ACC112 (cell line): ENCODE results near the gene IFTAP.

Experiments
- H2AFZ ChIP-seq: fragments of 200-600 bp; sonication (generic); one replicate; pipeline ENCODE4 v1.6.0; 2017; ENCODE audit warnings: antibody characterized with exemption, low read length; ENCODE audit not compliant: unreplicated experiment
- H3K27ac ChIP-seq: fragments of 200-600 bp; sonication (generic); 2 replicates; pipeline ENCODE4 v1.5.1; 2014; ENCODE audit warnings: low read depth, mild to moderate bottlenecking, antibody characterized with exemption, low read length, moderate library complexity
- H3K27me3 ChIP-seq: fragments of 200-600 bp; sonication (generic); 2 replicates; pipeline ENCODE4 v1.6.1; 2014; ENCODE audit warnings: mild to moderate bottlenecking, antibody characterized with exemption, low read length, moderate library complexity, mixed read lengths; ENCODE audit not compliant: insufficient read depth
- H3K36me3 ChIP-seq: fragments of 200-600 bp; sonication (generic); 2 replicates; pipeline ENCODE4 v1.6.1; 2016; ENCODE audit warnings: mild to moderate bottlenecking, antibody characterized with exemption, low read length, moderate library complexity, mixed read lengths; ENCODE audit not compliant: insufficient read depth
- H3K4me1 ChIP-seq: fragments of 200-600 bp; sonication (generic); one replicate; pipeline ENCODE4 v1.6.1; 2016; ENCODE audit warnings: low read length, mixed read lengths; ENCODE audit not compliant: insufficient read depth, unreplicated experiment, control insufficient read depth
- H3K4me3 ChIP-seq: fragments of 200-600 bp; sonication (generic); 2 replicates; pipeline ENCODE4 v1.5.1; 2014; ENCODE audit warnings: mild to moderate bottlenecking, low read depth, low read length
- H3K79me2 ChIP-seq: fragments of 200-600 bp; sonication (generic); one replicate; pipeline ENCODE4 v1.6.0; 2016; ENCODE audit warnings: low read length; ENCODE audit not compliant: control insufficient read depth, unreplicated experiment, insufficient read depth

IFTAP gene

DNA sequence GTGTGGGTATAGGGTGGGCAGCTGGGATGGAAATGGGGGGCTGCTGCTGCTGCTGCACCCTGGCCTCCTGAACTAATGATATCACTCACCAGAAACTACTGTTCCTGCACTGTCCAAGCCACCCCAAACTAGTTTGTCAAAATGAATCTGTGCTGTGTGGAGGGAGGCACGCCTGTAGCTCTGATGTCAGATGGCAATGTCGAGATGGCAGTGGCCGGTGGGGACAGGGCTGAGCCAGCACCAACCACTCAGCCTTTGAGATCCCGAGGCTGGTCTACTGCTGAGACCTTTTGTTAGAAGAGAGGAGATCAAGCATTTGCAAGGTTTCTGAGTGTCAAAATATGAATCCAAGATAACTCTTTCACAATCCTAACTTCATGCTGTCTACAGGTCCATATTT lies 25.2 kb upstream of the IFTAP start:
- H2AFZ ChIP-seq = no peak overlapping the region
- no peak overlapping the region for H3K27ac ChIP-seq
- H3K27me3 ChIP-seq = peaks cover 95% of the 10 kb centered on the region
- no peaks in the 10 kb centered on the region for H3K36me3 ChIP-seq
- H3K79me2 ChIP-seq = no peaks in the 10 kb centered on the region
- no peak overlapping the region for H3K4me3 ChIP-seq
- H3K4me1 ChIP-seq = no peaks in the 10 kb centered on the region

DNA sequence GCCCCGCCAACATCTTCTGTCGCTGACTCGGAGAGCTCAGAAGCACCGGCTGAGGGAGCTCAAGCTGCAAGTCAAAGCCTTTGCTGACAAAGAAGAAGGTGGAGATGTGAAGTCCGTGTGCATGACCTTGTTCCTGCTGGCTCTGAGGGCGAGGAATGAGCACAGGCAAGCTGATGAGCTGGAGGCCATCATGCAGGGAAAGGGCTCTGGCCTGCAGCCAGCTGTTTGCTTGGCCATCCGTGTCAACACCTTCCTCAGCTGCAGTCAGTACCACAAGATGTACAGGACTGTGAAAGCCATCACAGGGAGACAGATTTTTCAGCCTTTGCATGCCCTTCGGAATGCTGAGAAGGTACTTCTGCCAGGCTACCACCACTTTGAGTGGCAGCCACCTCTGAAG lies 19.8 kb upstream of the IFTAP start:
- Histone ChIP-seq H3K79me2 (no peaks in the 10 kb centered on the region), H2AFZ (no peak overlapping the region), H3K36me3 (no peaks in the 10 kb centered on the region), H3K4me3 (no peak overlapping the region), H3K27me3 (peaks cover 90% of the 10 kb centered on the region), H3K4me1 (no peaks in the 10 kb centered on the region), H3K27ac (no peak overlapping the region)

DNA sequence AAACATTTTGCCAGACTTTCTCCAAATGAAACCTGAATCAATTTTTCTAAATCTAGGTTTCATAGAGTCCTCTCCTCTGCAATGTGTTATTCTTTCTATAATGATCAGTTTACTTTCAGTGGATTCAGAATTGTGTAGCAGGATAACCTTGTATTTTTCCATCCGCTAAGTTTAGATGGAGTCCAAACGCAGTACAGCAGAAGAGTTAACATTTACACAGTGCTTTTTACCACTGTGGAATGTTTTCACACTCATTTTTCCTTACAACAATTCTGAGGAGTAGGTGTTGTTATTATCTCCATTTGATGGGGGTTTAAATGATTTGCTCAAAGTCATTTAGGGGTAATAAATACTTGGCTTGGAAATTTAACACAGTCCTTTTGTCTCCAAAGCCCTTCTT lies 16.9 kb upstream of the IFTAP start:
- no peaks in the 10 kb centered on the region for H3K79me2 ChIP-seq
- no peak overlapping the region for H3K4me3 ChIP-seq
- H3K36me3 ChIP-seq = no peaks in the 10 kb centered on the region
- H3K4me1 ChIP-seq = no peaks in the 10 kb centered on the region
- H2AFZ ChIP-seq = no peak overlapping the region
- H3K27ac ChIP-seq = no peak overlapping the region
- peaks cover 82% of the 10 kb centered on the region for H3K27me3 ChIP-seq

DNA sequence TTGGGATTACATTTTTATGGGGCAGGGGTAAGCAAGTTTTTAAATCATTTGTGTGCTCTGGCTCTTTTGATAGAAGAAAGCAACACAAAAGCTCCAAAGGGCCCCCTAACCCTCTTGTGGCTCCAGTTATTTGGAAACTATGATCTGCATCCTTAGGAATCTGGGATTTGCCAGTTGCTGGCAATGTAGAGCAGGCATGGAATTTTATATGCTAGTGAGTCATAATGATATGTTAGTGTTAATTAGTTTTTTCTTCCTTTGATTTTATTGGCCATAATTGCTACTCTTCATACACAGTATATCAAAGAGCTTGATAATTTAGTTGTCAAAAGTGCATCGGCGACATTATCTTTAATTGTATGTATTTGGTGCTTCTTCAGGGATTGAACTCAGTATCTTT lies 16.4 kb upstream of the IFTAP start:
- H3K79me2 ChIP-seq = no peaks in the 10 kb centered on the region
- no peak overlapping the region for H3K27ac ChIP-seq
- H3K4me1 ChIP-seq = no peaks in the 10 kb centered on the region
- H2AFZ ChIP-seq = no peak overlapping the region
- H3K36me3 ChIP-seq = no peaks in the 10 kb centered on the region
- H3K27me3 ChIP-seq = peaks cover 80% of the 10 kb centered on the region
- H3K4me3 ChIP-seq = no peak overlapping the region

DNA sequence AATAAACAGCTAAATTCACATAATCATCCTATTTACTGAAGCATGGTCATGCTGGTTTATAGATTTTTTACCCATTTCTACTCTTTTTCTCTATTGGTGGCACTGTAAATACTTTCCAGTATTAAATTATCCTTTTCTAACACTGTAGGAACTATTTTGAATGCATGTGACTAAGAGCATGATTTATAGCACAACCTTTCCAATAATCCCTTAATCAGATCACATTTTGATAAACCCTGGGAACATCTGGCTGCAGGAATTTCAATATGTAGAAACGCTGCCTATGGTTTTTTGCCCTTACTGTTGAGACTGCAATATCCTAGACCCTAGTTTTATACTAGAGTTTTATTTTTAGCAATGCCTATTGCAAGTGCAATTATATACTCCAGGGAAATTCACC lies 15.8 kb upstream of the IFTAP start:
- Histone ChIP-seq H3K4me3 (no peak overlapping the region), H3K36me3 (no peaks in the 10 kb centered on the region), H3K4me1 (no peaks in the 10 kb centered on the region), H2AFZ (no peak overlapping the region), H3K27me3 (peaks cover 81% of the 10 kb centered on the region), H3K27ac (no peak overlapping the region), H3K79me2 (no peaks in the 10 kb centered on the region)

DNA sequence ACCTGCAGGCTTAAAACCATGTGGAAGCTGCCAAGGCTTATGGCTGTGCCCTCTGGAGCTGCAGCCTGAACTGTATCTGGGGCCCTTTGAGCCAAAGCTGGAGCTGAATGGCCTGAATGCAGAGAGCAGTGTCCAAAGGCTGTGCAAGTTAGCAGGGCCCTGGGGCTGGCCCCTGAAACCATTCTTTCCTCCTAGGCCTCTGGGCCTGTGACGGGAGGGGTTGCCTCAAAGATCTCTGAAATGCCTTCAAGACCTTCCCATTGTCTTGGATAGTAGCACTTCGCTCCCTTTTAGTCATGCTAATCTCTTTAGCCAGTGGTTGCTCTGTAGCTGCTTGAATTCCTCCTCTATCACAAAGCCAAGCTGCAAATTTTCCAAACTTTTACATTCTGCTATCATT lies 12.8 kb upstream of the IFTAP start:
- Histone ChIP-seq H2AFZ (no peak overlapping the region), H3K27ac (no peak overlapping the region), H3K27me3 (peaks cover 79% of the 10 kb centered on the region), H3K79me2 (no peaks in the 10 kb centered on the region), H3K36me3 (no peaks in the 10 kb centered on the region), H3K4me3 (no peak overlapping the region), H3K4me1 (no peaks in the 10 kb centered on the region)

DNA sequence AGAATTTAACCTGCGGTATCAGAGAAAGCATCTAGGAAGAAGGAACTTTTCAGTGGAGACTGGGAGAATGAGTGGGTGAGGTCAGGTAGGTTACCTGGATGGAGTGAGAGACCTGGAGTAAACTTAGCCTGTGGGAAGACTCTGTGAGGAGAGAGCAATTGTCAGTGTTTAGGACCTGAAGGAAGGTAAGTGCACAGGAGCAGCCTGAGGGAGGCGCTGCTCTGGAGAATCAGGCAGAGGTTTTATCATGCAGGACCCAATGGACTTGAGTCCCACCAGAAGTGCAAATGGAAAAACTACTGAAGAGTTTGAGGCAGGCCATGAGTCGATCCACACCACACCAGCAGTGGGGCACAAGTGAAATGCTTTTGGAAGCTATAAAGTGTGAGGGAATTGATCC lies 10.6 kb upstream of the IFTAP start:
- no peaks in the 10 kb centered on the region for H3K4me1 ChIP-seq
- H3K27me3 ChIP-seq = peaks cover 83% of the 10 kb centered on the region
- H2AFZ ChIP-seq = no peak overlapping the region
- H3K79me2 ChIP-seq = no peaks in the 10 kb centered on the region
- no peaks in the 10 kb centered on the region for H3K36me3 ChIP-seq
- no peak overlapping the region for H3K27ac ChIP-seq
- H3K4me3 ChIP-seq = no peak overlapping the region

DNA sequence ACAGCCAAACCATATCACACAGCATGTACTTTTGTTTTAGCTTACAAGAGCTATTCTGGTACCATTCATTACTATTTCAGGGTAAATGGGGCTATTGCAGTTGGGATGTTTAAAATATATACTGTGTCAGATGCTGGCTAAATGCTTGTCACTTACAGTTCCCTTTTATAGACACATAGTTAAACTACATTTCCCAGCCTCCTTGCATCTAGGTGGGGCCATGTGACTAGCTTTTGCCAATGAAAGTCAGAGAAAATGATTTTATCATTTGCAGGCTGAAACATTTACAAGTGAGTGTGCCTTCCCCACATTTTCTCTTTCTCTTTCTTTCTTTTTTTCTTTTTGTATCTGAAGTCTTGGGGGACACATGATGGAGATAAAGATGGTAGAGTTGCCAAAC lies 7.8 kb upstream of the IFTAP start:
- no peaks in the 10 kb centered on the region for H3K4me1 ChIP-seq
- H3K36me3 ChIP-seq = no peaks in the 10 kb centered on the region
- no peak overlapping the region for H3K4me3 ChIP-seq
- peaks cover 91% of the 10 kb centered on the region for H3K27me3 ChIP-seq
- H3K79me2 ChIP-seq = no peaks in the 10 kb centered on the region
- no peak overlapping the region for H3K27ac ChIP-seq
- H2AFZ ChIP-seq = no peak overlapping the region

DNA sequence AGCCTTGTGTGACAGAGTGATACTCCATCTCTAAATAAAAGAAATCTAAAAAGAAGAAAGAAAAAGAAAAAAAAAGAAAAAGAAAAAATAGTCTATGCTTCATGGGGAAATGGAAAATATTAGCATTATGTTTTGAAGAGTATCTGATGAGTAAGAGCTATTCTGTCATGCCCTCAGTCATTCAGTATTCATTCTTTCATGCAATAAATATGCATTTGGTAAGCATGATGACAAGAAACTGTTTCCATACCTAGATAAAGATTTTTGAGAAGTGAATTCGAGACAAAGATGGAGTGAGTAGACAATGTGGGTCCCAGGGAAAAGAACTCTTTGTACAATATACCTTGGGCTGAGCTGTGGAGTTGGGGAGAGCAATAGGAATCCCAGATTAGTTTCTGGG lies 6.2 kb upstream of the IFTAP start:
- Histone ChIP-seq H3K4me1 (no peaks in the 10 kb centered on the region), H3K36me3 (no peaks in the 10 kb centered on the region), H3K27ac (no peak overlapping the region), H3K79me2 (no peaks in the 10 kb centered on the region), H3K27me3 (peaks cover 92% of the 10 kb centered on the region), H3K4me3 (no peak overlapping the region), H2AFZ (no peak overlapping the region)

DNA sequence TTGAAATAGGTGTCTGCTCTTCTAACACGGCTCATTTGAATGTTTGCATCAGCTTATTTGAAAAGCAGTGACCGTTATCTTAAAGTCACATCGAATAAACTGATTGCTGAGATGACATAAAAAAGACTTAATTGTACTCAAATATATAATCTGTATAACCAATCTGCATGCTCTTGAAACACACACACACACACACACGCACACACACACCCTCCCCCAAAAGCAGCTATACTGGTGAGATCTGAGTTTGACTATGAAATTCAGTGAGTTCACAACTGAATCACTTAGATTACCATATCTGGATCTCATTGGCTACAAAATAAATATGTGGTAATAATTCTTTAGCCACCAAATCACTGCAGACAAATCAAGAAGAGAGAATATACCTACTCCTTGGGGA lies 3.8 kb upstream of the IFTAP start:
- no peak overlapping the region for H3K27ac ChIP-seq
- H2AFZ ChIP-seq = no peak overlapping the region
- H3K27me3 ChIP-seq = peaks cover 71% of the 10 kb centered on the region
- no peaks in the 10 kb centered on the region for H3K4me1 ChIP-seq
- H3K4me3 ChIP-seq = no peak overlapping the region
- no peaks in the 10 kb centered on the region for H3K36me3 ChIP-seq
- H3K79me2 ChIP-seq = no peaks in the 10 kb centered on the region

DNA sequence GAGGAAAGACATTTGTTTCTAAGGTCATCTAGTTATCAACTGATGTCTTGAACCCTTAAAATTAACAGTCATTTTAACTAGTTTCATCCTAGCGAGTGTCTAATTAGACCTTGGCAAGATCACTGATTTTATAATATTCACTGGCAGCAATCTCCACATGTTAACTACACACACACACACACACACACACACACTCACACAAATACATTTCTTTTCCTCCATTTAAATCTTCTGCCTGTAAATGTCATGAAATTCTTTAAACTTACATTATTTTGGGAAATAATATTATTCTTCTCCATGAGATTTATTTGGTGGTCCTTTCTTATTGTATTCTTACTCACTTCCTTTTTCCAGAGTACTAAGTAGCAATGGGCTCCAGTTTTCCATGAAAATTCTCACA lies 2.9 kb upstream of the IFTAP start:
- no peaks in the 10 kb centered on the region for H3K4me1 ChIP-seq
- no peak overlapping the region for H3K4me3 ChIP-seq
- no peaks in the 10 kb centered on the region for H3K79me2 ChIP-seq
- H3K36me3 ChIP-seq = no peaks in the 10 kb centered on the region
- no peak overlapping the region for H3K27ac ChIP-seq
- peaks cover 61% of the 10 kb centered on the region for H3K27me3 ChIP-seq
- no peak overlapping the region for H2AFZ ChIP-seq

DNA sequence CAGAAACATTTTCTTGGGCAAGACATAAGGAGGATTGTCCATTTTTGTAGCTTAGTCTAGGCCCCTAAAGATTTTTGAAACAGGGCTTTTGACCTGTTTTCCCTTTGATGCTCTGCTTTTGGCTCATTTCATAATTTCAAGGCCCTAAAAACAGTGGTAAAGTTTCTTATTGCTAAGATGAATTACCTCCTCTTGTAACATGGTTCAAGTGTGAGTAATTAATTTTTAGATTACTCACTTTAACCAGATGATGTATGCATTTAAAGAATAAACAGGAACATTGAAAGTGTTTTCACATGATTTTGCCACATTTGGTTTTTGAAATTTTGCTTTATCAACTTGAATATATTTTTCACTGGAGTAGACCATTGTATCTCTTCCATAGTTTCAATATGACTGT lies 2.6 kb downstream of the IFTAP start:
- Histone ChIP-seq H3K4me1 (no peaks in the 10 kb centered on the region), H3K27ac (no peak overlapping the region), H2AFZ (no peak overlapping the region), H3K36me3 (no peaks in the 10 kb centered on the region), H3K4me3 (no peak overlapping the region), H3K27me3 (peaks cover 12% of the 10 kb centered on the region; the same call in 1 of the 2 replicates), H3K79me2 (no peaks in the 10 kb centered on the region)
